ENCODE data around the gene COL11A2.

The COL11A2 gene

GRCh38 chr6:33170176-33171015 lies 21.9 kb downstream of the COL11A2 start:
- no peak overlapping the region for H3K4me3 ChIP-seq
- H3K27me3 ChIP-seq, result no peaks in the 10 kb centered on the region
- DNase-seq, result no peak
- H3K4me1 ChIP-seq, result no peaks in the 10 kb centered on the region
- TF ChIP-seq CTCF (IDR thresholded peaks at IDR 0.05), result no peak
- intact Hi-C loops (cut with DNase I; ENCODE audit: low total_unique reads), result no loop called here
- H3K9me3 ChIP-seq, result no peaks in the 10 kb centered on the region
- no peaks in the 10 kb centered on the region for H3K36me3 ChIP-seq
- H3K27ac ChIP-seq, result no peak overlapping the region

GRCh38 chr6:33169291-33170175 lies 22.7 kb downstream of the COL11A2 start:
- Histone ChIP-seq H3K4me1 (no peaks in the 10 kb centered on the region), H3K36me3 (no peaks in the 10 kb centered on the region), H3K27me3 (no peaks in the 10 kb centered on the region), H3K9me3 (no peaks in the 10 kb centered on the region), H3K4me3 (no peak overlapping the region), H3K27ac (no peak overlapping the region)
- intact Hi-C loops (cut with DNase I; ENCODE audit: low total_unique reads), result no loop called here
- no peak for DNase-seq
- TF ChIP-seq CTCF (IDR thresholded peaks at IDR 0.05), result no peak

GRCh38 chr6:33168639-33169038 lies 23.6 kb downstream of the COL11A2 start:
- no peak for TF ChIP-seq CTCF (IDR thresholded peaks at IDR 0.05)
- intact Hi-C loops (cut with DNase I; ENCODE audit: low total_unique reads), result no loop called here

GRCh38 chr6:33168284-33168601 lies 24.0 kb downstream of the COL11A2 start:
- no peak overlapping the region for H3K4me3 ChIP-seq
- H3K9me3 ChIP-seq, result no peaks in the 10 kb centered on the region
- intact Hi-C loops (cut with DNase I; ENCODE audit: low total_unique reads), result no loop called here
- DNase-seq, result no peak
- no peak overlapping the region for H3K27ac ChIP-seq
- H3K36me3 ChIP-seq, result no peaks in the 10 kb centered on the region
- no peaks in the 10 kb centered on the region for H3K27me3 ChIP-seq
- H3K4me1 ChIP-seq, result no peaks in the 10 kb centered on the region
- TF ChIP-seq CTCF (IDR thresholded peaks at IDR 0.05), result no peak

More at GRCh38 chr6:33168639-33169038, 23.6 kb downstream of the COL11A2 start:
- no peak for DNase-seq
- H3K9me3 ChIP-seq, result no peaks in the 10 kb centered on the region
- no peaks in the 10 kb centered on the region for H3K4me1 ChIP-seq
- H3K27ac ChIP-seq, result no peak overlapping the region
- no peaks in the 10 kb centered on the region for H3K27me3 ChIP-seq
- no peaks in the 10 kb centered on the region for H3K36me3 ChIP-seq
- H3K4me3 ChIP-seq, result no peak overlapping the region

- H3K9me3 ChIP-seq, result no peaks in the 10 kb centered on the region
- no peaks in the 10 kb centered on the region for H3K27me3 ChIP-seq
- TF ChIP-seq CTCF (IDR thresholded peaks at IDR 0.05), result no peak
- no peak for DNase-seq
- no peaks in the 10 kb centered on the region for H3K4me1 ChIP-seq
- H3K4me3 ChIP-seq, result no peak overlapping the region
- no peak overlapping the region for H3K27ac ChIP-seq
- no peaks in the 10 kb centered on the region for H3K36me3 ChIP-seq
- intact Hi-C loops (cut with DNase I; ENCODE audit: low total_unique reads), result no loop called here
Measured at GRCh38 chr6:33167374-33168283, 24.6 kb downstream of the COL11A2 start.

Measured in tibial artery (tissue), 4 donors.